HG03159 (cell line): Measurements from ENCODE around the gene CRKL.
A peak's percentile ranks its signal among the peaks of the same experiment; 100 is the strongest.

Experiments
- ATAC-seq: cut with Tn5 transposase; IDR thresholded peaks from one replicate; pipeline ENCODE4 v1.9.1; 2021; ENCODE audit warnings: mild to moderate bottlenecking, moderate library complexity; ENCODE audit not compliant: unreplicated experiment

Gene CRKL

GRCh38 chr22:20993304-20994127 lies 76.3 kb downstream of the CRKL start:
- no peak for ATAC-seq

DNA sequence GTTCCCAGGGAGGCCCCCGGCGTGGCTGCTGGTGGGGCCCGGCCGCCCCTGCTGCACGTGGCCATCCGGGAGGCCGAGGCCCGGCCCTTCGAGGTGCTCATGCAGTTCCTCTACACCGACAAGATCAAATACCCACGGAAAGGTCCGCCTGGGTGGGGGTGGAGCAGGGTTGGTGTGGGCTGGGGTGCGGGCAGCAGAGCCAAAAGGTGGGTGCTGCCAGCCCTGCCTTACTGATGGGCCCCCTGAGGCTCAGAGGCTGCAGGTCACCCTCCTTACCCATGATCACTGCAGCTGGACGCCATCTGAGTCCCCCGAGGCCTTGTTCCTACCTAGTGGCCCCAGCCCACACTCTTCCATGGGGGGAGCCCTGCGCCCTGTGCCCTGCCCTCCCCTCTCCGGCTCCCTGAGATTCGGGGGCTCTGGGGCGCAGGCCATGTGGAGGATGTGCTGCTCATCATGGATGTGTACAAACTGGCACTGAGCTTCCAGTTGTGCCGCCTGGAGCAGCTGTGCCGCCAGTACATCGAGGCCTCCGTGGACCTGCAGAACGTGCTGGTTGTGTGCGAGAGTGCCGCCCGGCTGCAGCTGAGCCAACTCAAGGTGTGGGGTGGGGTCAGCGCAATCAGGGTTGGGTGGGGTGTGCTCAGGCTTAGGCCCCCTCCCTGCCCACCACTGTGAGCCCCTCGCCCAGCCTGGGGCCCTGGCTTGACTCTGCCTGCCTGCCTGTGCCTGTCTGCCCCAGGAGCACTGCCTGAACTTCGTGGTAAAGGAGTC lies 77.1 kb downstream of the CRKL start:
- ATAC-seq: no peak

- ATAC-seq: no peak
Measured at GRCh38 chr22:20994902-20995241, 77.7 kb downstream of the CRKL start.

DNA sequence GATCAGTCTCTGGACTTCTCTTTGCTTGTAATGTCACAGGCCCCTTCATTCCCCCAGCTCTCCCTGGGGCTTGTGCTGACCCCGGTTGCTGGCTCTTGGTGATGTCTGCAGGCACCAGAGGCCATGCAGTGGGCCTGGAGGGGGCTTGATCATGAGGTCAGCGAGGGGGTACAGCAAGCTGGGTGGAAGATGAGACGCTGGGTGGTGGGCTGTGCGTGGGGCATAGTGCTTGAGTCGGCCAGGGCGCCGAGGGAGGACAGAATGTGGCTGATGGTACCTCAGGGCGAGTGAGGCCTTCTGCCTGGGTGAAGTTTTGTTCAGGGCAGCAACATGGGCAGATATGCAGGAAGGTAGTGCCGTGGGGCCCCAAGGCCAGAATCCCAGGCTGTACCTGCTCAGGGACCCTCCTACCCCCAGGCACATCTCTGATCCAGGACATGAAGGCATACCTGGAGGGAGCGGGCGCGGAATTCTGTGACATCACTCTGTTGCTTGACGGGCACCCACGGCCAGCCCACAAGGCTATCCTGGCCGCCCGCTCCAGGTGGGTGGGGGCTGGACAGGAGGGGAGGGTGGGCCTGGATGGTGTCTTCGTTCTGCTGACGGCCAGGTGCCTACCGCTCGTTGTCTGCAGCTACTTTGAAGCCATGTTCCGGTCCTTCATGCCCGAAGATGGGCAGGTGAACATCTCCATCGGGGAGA lies 78.3 kb downstream of the CRKL start:
- no peak for ATAC-seq

- no peak for ATAC-seq
Measured at GRCh38 chr22:20996031-20996410, 78.8 kb downstream of the CRKL start.

GRCh38 chr22:20996598-20997535 lies 79.7 kb downstream of the CRKL start:
- no peak for ATAC-seq

- ATAC-seq: no peak
Measured at GRCh38 chr22:20997536-20998257, 80.5 kb downstream of the CRKL start.

GRCh38 chr22:20998411-20999336 lies 81.5 kb downstream of the CRKL start:
- no peak for ATAC-seq

DNA sequence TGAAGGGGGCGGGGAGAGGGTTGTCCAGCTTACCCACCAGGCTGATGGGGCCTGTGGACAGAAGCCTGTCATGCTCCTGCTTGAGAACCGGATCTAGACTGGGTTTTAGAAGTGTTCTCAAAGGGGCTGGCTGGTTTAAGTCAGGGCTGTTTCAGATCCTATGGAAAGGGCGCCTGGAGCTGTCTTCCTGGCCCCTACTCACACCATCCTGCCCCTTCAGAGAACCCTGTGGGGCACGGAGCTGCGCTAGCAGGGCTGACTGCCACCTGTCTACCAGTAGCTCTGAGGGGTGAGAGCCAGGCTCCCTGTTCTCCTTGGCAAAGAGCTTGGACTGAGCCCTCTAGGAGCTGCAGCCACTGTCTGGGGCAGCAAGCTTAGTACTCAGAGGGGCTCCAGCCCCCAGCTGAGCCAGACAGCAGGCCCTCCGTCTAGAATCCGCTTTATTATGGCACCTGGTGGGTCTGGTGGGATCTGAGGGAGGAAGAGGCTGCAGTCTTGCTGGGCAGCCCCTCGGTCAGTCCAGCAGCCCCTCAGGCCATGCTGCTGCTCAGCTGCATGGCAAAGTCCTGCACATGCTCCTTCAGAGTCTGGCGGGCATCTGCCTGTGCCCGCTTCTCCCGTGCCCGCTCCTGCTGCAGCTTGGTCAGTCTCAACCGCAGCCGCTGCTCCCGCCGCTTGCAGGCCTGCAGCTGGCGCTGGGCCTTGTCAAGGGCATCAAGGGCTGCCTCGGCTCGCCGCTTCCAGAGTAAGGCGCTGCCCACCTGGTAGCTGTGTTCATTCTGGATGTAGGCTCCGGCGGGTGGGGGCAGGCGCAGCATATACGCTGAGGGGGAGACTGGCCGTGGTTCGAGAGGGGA lies 82.4 kb downstream of the CRKL start:
- no peak for ATAC-seq

DNA sequence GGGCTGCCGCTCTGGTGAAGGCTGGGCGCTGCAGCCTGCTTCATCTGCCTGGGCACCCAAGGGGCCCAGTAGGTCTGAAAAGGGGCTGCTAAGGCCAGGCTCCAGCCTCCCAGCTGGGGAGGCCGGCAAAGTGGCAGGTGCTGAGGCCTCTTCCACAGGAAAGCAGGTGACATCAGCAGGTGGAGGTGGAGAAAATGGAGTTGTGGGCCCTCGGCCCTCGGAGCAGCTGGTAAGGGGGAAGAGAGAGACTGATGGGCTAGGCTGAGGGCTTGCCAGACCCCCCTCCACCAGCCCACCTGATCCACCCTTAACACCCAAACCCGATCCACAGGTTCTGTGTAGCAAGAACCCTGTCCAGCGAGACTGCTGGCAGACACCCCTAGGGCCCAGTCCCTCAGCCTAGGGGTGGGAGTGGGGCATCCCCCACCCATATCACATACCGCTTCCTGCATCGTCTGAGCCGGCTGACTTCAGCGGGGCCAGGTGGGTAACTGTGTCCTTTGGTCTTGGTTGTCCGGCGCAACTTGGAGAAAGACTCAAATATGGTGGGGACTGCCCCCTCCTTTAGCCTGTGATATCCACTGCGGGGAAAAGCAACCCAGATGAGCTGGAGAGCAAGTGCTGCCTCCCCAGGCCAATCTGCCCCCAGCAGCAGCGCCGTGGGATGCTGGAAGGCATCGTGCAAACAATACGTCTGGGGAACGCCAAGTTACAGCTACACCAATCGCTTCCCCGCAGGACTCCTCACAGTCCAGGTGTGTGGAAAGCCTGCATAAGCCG lies 83.2 kb downstream of the CRKL start:
- no peak for ATAC-seq

- ATAC-seq: no peak
Measured at GRCh38 chr22:21000987-21001600, 83.9 kb downstream of the CRKL start.

DNA sequence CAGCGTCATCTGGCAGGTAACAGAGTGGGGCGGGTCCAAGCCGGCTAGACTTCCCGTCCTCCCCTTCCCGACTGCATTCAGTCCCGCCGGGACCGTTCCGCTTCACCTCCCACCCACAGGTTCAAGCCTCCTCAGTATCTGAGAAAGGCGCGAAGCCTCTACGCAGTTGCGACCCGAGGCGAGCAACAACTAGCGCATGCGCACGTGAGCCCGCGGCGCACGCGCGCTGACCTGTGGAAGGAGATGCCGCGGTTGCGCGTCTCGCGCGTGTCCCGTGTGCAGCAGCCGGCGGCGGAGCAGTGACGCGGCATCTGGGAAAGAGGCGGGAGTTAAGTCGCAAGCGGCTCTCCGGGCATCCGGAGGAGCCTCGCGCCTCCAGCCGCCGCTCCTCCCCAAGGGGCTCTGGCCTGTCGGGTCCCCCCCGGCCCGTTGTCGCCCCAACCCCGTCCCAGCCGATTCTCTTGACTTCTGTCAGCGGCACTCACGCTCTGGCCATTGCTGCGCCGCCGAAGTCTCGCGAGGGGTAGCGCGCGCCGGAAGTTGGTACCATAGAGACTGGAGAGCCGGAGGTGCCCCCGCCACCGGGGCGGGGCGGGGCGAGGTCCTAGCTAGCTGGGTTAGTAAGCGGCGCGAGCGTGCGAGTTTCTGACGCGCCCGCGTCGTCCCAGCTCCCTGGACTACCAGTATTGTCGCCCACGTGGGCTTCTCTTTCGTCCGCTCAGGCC lies 84.6 kb downstream of the CRKL start, which contains the start of gene THAP7:
THAP7 (minus strand) TSS at position 518 of the 725 bp plus-strand sequence; CDS start at position 311, 207 bp downstream.
- peak; percentile 81 for ATAC-seq
